Epithelial cell of proximal tubule (primary cell): ENCODE measurements around the gene ZNF783. TPM values are rescaled to one million over a fixed set of nuclear protein-coding genes. Genes with fewer than 3 reads are reported as not detected.
A peak's percentile ranks its signal among the peaks of the same experiment; 100 is the strongest.

Source experiments
- DNase-seq: peaks from one replicate; pipeline ENCODE4 v3.0.0-alpha.2; 2011; ENCODE audit warnings: low read depth
- H3K4me3 ChIP-seq: 2 replicates; pipeline ENCODE4 v1.5.1; 2011; ENCODE audit warnings: low read depth, mild to moderate bottlenecking, low read length
- total RNA-seq: library from RNA; depleted of rRNA; stranded (reverse); fragments of >200 nt; gene quantifications from 2 replicates; pipeline ENCODE4 v1.2.3, GENCODE V29; 2015
- TF ChIP-seq, protein P1 (sequence below): conservative IDR thresholded peaks from 2 replicates; pipeline ENCODE4 v1.5.1; 2012; ENCODE audit warnings: low read depth, mild to moderate bottlenecking, low read length

ZNF783 gene
- total RNA-seq, 1 donor from 2014 or later: 5.4 TPM

DNA sequence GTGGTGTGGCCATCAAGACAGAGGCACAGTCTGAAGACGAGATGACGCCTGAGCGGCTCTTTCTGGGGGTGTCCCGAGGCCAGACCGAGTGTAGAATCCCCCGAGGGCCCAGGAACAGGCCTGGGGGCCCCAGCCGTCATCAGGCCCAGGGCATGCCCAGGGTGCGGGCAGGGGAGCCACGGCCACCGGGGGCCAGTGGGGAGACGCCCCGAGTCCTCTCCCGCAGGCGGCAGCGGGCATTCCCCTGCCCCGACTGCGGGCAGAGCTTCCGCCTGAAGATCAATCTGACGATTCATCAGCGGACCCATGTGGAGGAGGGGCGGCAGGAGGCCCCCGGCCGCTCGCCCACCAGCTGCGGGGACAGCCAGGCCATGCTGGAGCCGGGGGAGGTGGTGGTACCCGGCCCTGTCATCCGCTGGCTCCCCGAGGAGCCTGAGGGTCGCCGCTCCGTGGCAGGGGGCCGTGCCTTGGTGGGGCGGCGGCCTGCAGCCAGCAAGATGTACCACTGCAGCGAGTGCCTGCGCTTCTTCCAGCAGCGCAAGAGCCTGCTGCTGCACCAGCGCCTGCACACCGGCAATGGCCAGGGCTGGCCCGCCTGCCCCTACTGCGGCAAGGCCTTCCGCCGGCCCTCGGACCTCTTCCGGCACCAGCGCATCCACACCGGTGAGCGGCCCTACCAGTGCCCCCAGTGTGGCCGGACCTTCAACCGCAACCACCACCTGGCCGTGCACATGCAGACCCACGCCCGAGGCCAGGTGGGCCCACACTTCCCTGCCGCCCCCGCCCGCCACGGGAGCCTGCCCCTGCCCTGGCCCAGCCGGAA lies 19.7 kb downstream of the ZNF783 start:
- TF ChIP-seq, protein P1, sequence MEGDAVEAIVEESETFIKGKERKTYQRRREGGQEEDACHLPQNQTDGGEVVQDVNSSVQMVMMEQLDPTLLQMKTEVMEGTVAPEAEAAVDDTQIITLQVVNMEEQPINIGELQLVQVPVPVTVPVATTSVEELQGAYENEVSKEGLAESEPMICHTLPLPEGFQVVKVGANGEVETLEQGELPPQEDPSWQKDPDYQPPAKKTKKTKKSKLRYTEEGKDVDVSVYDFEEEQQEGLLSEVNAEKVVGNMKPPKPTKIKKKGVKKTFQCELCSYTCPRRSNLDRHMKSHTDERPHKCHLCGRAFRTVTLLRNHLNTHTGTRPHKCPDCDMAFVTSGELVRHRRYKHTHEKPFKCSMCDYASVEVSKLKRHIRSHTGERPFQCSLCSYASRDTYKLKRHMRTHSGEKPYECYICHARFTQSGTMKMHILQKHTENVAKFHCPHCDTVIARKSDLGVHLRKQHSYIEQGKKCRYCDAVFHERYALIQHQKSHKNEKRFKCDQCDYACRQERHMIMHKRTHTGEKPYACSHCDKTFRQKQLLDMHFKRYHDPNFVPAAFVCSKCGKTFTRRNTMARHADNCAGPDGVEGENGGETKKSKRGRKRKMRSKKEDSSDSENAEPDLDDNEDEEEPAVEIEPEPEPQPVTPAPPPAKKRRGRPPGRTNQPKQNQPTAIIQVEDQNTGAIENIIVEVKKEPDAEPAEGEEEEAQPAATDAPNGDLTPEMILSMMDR: no peak
- H3K4me3 ChIP-seq: no peak overlapping the region
- no peak for DNase-seq

DNA sequence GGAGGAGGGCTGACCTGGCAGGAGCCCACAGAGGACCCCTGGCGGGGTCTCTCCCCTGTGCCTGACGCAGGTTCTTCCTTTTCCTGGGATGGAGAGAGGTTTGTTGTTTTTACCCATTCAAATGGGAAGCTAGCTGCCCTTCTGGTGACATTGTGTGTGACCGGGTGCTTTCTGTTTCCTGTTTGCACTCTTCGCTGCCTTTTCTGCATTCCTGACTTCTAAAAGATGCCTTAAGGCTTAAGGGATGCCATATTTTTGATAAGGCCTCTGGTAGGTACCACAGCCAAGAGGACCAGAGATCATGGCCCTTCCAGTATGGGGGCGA lies 20.3 kb downstream of the ZNF783 start:
- TF ChIP-seq, protein P1: no peak
- no peak for DNase-seq
- no peak overlapping the region for H3K4me3 ChIP-seq

DNA sequence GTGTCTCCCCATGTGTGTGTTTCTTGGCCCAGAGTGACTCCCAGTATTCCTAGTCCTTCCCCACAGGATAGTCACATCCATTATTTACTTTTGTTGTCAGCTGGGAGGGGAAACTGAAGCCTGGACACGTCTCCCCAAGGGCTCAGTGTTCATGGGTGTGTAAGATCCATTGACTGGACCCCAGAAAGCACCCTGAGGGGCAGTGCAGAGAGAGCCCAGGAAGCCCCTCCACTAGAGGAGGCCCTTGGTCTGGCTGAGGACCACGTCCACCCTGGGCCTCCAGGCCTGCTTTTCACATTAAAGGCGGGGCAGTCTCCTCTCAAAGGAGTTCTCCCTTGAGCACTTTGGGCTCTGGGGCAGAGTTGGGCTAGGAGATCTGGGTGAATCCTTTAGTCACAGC lies 21.3 kb downstream of the ZNF783 start:
- DNase-seq: no peak
- TF ChIP-seq, protein P1: no peak
- no peak overlapping the region for H3K4me3 ChIP-seq

DNA sequence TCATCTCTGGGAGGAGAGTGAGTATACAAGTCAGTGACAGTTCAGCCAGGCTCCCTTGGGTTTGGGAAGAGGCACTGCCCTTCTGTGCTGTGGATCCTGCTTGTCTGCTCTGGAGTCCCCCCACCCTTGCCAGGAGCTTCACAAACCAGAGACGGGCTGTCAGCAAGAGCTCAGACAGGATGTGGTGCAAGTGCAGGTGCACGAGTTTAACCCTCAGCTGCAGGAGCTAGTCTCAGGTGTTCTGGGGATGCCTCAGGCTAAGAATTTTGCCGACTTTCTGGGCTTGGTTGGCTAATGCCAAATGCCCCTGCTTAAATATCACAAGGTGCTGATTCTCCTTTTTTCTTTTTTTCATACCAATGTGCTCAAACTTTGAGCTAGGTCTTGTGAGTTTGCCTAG lies 22.3 kb downstream of the ZNF783 start:
- no peak for DNase-seq
- no peak overlapping the region for H3K4me3 ChIP-seq
- TF ChIP-seq, protein P1: no peak

DNA sequence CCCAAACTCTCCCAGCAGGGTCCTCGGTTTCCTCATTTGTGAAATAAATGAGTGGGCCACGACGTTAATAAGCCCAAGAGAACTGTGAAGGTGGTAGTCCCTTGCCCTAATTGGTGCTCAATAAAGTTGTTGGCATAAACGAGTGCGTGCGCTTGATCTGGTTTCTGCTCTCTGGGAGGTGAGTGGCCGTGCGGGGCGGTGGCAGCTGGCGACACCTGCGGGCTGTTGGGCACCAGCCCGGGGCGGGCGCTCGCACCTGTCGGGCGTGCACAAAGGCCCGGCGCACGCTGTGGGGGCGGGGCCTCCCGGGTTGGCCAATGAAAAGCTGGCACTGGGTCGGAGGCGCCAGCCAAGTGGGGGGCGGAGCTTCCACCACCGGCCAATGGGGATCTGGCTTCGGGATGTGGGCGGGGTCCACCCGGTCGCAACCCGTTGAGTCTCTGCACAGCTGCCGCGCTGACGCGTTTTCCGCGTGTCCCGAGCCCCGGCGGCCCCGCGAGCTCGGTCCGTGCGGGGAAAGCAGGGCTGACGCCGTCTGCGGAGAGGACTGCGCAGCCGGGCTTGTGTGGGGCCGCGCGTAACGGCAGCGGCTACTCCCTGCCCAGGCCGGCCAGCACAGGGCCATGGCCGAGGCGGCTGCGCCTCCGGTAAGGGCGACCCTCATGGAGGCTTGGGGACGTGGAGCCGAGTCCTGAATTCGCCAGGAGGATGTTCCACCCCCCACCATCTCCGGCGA lies 23.0 kb downstream of the ZNF783 start:
- TF ChIP-seq, protein P1: no peak
- peak overlapping the region; percentile 77 for H3K4me3 ChIP-seq
- no peak for DNase-seq

DNA sequence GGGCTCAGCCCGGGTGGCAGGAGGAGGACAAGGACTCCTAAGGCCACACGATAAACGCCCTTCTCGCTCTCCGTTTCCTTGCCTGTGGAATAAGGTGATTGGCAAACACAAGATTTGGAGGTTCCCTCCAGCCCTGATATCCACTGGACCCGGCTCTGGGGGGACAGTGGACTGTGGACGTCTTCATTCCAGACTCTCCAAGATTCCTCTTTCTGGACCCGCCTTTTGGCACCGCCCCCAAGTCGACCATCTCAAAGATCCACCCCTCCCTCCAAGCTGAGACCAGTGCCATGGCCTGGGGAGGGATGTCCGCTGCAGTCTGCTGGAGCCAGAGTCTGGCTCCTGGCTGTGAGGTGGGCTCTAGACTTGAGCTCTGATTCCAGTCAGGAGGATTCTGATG lies 23.6 kb downstream of the ZNF783 start:
- DNase-seq: no peak
- peak overlapping the region; percentile 77 for H3K4me3 ChIP-seq
- TF ChIP-seq, protein P1: no peak
